HEK293T (cell line): ENCODE results near the gene PPP1R13B.

Experiments
- BHLHE40 ChIP-seq: fragments of 450-650 bp; IDR thresholded peaks from 2 replicates; pipeline ENCODE4 v1.6.1; 2016; ENCODE audit warnings: mild to moderate bottlenecking, moderate library complexity, borderline replicate concordance
- CTBP1 ChIP-seq: fragments of 450-650 bp; IDR thresholded peaks from 2 replicates; pipeline ENCODE4 v1.6.1; 2016; ENCODE audit warnings: borderline replicate concordance
- FOXA1 ChIP-seq: fragments of 450-650 bp; IDR thresholded peaks from 2 replicates; pipeline ENCODE4 v1.6.1; 2016; ENCODE audit warnings: mild to moderate bottlenecking
- FOXK2 ChIP-seq: fragments of 450-650 bp; IDR thresholded peaks from 2 replicates; pipeline ENCODE4 v1.6.1; 2016; ENCODE audit warnings: mild to moderate bottlenecking
- FOXM1 ChIP-seq: fragments of 450-650 bp; IDR thresholded peaks from 2 replicates; pipeline ENCODE4 v1.6.1; 2017; ENCODE audit warnings: mild to moderate bottlenecking, borderline replicate concordance
- HDGF ChIP-seq: fragments of 450-650 bp; IDR thresholded peaks from 2 replicates; pipeline ENCODE4 v1.6.1; 2017; ENCODE audit warnings: antibody characterized with exemption, borderline replicate concordance
- L3MBTL2 ChIP-seq: fragments of 450-650 bp; conservative IDR thresholded peaks from 2 replicates; pipeline ENCODE4 v1.6.1; 2016; ENCODE audit warnings: mild to moderate bottlenecking
- LEF1 ChIP-seq: fragments of 450-650 bp; IDR thresholded peaks from 2 replicates; pipeline ENCODE4 v1.6.1; 2017; ENCODE audit warnings: mild to moderate bottlenecking, borderline replicate concordance
- NFRKB ChIP-seq: fragments of 450-650 bp; IDR thresholded peaks from 2 replicates; pipeline ENCODE4 v1.6.1; 2016; ENCODE audit warnings: mild to moderate bottlenecking, moderate library complexity
- SP1 ChIP-seq: fragments of 450-650 bp; IDR thresholded peaks from 2 replicates; pipeline ENCODE4 v1.6.1; 2017
- SUZ12 ChIP-seq: fragments of 450-650 bp; IDR thresholded peaks from 2 replicates; pipeline ENCODE4 v1.6.1; 2016; ENCODE audit warnings: mild to moderate bottlenecking
- TARDBP ChIP-seq: fragments of 450-650 bp; IDR thresholded peaks from 2 replicates; pipeline ENCODE4 v1.6.1; 2016
- ZNF384 ChIP-seq: fragments of 450-650 bp; IDR thresholded peaks from 2 replicates; pipeline ENCODE4 v1.6.1; 2016

- TF ChIP-seq FOXM1 = no peak
- no peak for TF ChIP-seq TARDBP
- no peak for TF ChIP-seq ZNF384
- TF ChIP-seq HDGF = no peak
- no peak for TF ChIP-seq SUZ12
- TF ChIP-seq SP1 = no peak
- no peak for TF ChIP-seq FOXK2
- no peak for TF ChIP-seq L3MBTL2
- TF ChIP-seq BHLHE40 = no peak
- no peak for TF ChIP-seq CTBP1
- no peak for TF ChIP-seq NFRKB
- no peak for TF ChIP-seq LEF1
- no peak for TF ChIP-seq FOXA1
Observed at GRCh38 chr14:103748534-103748857, 98.9 kb downstream of the PPP1R13B start.
